Uterus (tissue), 2 donors: ENCODE measurements around the gene CACHD1.

Source experiments
- POLR2A ChIP-seq, 2 donors: fragments of 450-650 bp; IDR thresholded peaks; one replicate each; pipeline ENCODE4 v1.6.1; 2016; ENCODE audit warnings: antibody characterized with exemption in 2 of 2, mild to moderate bottlenecking in 1 of 2, moderate library complexity in 1 of 2
- TF ChIP-seq, protein P1 (sequence below), 4 experiments: fragments of 200-600 bp in 2 of 4; fragments of 450-650 bp in 2 of 4; sonication (generic) in 2 of 4; IDR thresholded peaks; one replicate each; pipeline ENCODE4 v1.5.1; 2016 to 2019; ENCODE audit warnings: antibody characterized with exemption in 4 of 4, mild to moderate bottlenecking in 2 of 4, moderate library complexity in 1 of 4

DNA sequence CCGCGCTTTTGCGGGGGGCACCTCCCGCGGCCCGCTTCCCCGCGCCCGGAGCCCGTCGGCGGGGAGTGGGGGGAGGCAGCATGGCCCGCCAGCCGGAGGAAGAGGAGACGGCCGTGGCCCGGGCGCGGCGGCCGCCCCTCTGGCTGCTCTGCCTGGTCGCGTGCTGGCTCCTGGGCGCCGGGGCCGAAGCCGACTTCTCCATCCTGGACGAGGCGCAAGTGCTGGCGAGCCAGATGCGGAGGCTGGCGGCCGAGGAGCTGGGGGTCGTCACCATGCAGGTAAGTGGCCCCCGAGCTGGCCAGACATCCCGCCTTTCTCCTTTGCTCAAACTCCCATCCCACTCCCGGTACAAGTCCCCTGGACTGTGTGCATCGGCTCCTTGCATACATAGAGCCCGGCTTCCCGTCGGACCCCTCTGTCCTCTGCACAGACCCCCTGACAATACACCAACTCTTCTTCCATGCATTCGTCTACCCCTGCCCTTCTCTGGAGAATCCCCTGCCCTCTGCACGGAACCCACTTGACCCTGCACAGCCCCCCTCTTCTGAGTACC, 812 bp downstream of the CACHD1 start:
- TF ChIP-seq, protein P1, sequence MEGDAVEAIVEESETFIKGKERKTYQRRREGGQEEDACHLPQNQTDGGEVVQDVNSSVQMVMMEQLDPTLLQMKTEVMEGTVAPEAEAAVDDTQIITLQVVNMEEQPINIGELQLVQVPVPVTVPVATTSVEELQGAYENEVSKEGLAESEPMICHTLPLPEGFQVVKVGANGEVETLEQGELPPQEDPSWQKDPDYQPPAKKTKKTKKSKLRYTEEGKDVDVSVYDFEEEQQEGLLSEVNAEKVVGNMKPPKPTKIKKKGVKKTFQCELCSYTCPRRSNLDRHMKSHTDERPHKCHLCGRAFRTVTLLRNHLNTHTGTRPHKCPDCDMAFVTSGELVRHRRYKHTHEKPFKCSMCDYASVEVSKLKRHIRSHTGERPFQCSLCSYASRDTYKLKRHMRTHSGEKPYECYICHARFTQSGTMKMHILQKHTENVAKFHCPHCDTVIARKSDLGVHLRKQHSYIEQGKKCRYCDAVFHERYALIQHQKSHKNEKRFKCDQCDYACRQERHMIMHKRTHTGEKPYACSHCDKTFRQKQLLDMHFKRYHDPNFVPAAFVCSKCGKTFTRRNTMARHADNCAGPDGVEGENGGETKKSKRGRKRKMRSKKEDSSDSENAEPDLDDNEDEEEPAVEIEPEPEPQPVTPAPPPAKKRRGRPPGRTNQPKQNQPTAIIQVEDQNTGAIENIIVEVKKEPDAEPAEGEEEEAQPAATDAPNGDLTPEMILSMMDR (IDR thresholded peaks at IDR 0.05), result no peak
- TF ChIP-seq POLR2A (IDR thresholded peaks at IDR 0.05), result no peak
